Measurements from ENCODE around the gene SMG1. TPM values are rescaled to one million over a fixed set of nuclear protein-coding genes. Genes with fewer than 3 reads are reported as not detected.

Gene SMG1
- total and polyA plus RNA-seq, 10 of the 15 experiments (the other 5 are each of a cell fraction or from before 2014, with no cell fraction given): 3.9 to 66.7 (median 37.0) TPM

DNA sequence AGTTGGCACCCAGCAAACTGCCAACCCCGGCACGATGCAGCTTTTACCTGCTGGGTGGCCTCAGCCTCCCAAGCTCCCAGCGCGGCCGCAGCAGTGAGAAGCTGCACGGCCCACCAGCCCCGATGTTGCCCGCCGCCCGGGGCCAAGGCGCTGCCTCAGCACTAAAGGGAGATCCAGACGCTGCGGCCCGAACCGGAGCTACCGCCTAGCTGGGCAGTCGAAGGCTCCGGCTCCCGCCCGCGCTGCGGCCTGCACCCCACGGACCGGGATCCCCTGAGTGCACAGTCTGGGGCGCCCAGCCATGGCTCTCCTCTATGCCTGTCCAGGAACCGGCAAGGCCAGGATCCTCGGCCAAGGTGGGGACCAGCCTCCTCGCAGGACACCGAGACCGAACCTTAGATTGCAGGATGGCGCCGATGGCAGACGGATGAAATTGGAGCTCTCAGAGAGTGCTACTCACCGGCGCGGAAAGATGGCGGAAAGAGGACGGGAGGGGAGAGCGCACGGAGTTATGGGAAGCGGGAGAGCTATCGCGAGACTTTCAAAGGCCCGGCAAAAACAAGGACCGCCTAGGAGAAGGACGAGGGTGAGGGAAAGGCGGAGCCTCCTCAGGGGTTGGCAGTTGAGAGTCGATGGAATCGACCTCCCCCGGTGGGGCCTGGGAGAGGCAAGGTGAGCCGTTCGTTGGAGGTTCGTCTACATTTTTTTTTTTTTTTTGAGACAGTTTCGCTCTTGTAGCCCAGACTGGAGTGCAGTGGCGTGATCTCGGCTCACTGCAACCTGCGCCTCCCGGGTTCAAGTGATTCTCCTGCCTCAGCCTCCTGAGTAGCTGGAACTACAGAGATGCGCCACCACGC, 136.1 kb downstream of the SMG1 start, which contains the start of gene RPS15A:
TSS of gene RPS15A (minus strand) at position 485 of the 857 bp plus-strand sequence. CDS start 1,221 bp downstream, outside the sequence.
- SMC1A ChIA-PET (ENCODE audit: uncharacterized antibody, unreplicated experiment): interaction anchor here (0.9 to 1.6 kb wide), 4 partner anchors 9 to 280 kb away, joined by 3 to 20 read pairs (median 4); partner anchors contain the start of gene ARL6IP1
- Histone ChIP-seq H3K9ac (ENCODE audit: control insufficient read depth, insufficient read depth, low read length) (peak within 1 kb of the TSS; percentile 95), H3K36me3 (ENCODE audit: control insufficient read depth in 2 of 2, insufficient read depth in 2 of 2, low read length in 1 of 2) (peaks cover 7 to 44% of the 10 kb centered on the region in 2 experiments), H3K4me3 (peak within 1 kb of the TSS; percentile 93), H3K4me1 (ENCODE audit: control insufficient read depth, insufficient read depth, low read length) (peaks cover 10% of the 10 kb centered on the region), H3K27ac (ENCODE audit: control insufficient read depth, insufficient read depth) (peak within 1 kb of the TSS; percentile 91), H3K9me3 (replicated peaks; ENCODE audit: control insufficient read depth, insufficient read depth, low read length) (no peaks in the 10 kb centered on the region), H2AFZ (ENCODE audit: control insufficient read depth, low read depth, low read length) (peak within 1 kb of the TSS; percentile 9), H3K79me2 (ENCODE audit: control insufficient read depth, insufficient read depth, low read length) (peaks cover 51% of the 10 kb centered on the region), H3K27me3 (replicated peaks in 1 of 2; ENCODE audit: control insufficient read depth in 2 of 2, insufficient read depth in 2 of 2, low read length in 1 of 2) (no peaks in the 10 kb centered on the region), H3K4me2 (ENCODE audit: control insufficient read depth, insufficient read depth) (peak within 1 kb of the TSS; percentile 68), H4K20me1 (ENCODE audit: control insufficient read depth, insufficient read depth) (peaks cover 14% of the 10 kb centered on the region)
- WGBS (ENCODE audit: insufficient coverage, insufficient replicate concordance, low lambda C conversion rate, missing lambda C conversion rate): 2% methylated on average over 57 of the region's 60 CpGs
- ATAC-seq: peak; percentile 89
- peak; percentile 88 for DNase-seq (ENCODE audit: low read depth, low spot score)
- POLR2A ChIA-PET: interaction anchor here (0.7 to 8.3 kb wide), 3 partner anchors 12 to 924 kb away, joined by 4 to 128 read pairs (median 4); partner anchors contain the start of gene ARL6IP1
- BruUV-seq (replicated peaks): no TSS peak
- intact Hi-C loops (cut with micrococcal nuclease; ENCODE audit: unreplicated experiment) (loop anchor here (5.0 kb wide), 1 partner anchor 277 kb away; the partner anchor contains the start of gene COQ7), in situ Hi-C loops (cut with MboI) (loop anchor here (10.0 kb wide), 1 partner anchor 735 kb away; the partner anchor contains the start of genes CCP110 and GDE1)
- peak; percentile 96 for FAIRE-seq
- CTCF ChIA-PET: interaction anchor here (0.9 to 7.2 kb wide), 3 partner anchors 10 to 179 kb away, joined by 5 to 80 read pairs (median 6); partner anchors contain the start of gene ARL6IP1
- RAD21 ChIA-PET (ENCODE audit: unreplicated experiment): interaction anchor here (0.9 to 6.3 kb wide), 2 partner anchors 12 to 22 kb away, joined by 3 to 71 read pairs; partner anchors contain the start of gene ARL6IP1
- TF ChIP-seq NFIC (IDR thresholded peaks at IDR 0.05; ENCODE audit: low read depth, low read length) (no peak), YBX1 (IDR thresholded peaks at IDR 0.05) (no peak), NFYB (IDR thresholded peaks at IDR 0.05; ENCODE audit: insufficient read depth, low read depth, low read length) (no peak), LARP7 (IDR thresholded peaks at IDR 0.05) (peak; percentile 99), CREB1 (IDR thresholded peaks at IDR 0.05; ENCODE audit: low read depth) (peak; percentile 62), MYC (IDR thresholded peaks at IDR 0.05; ENCODE audit: insufficient read depth, insufficient read length, insufficient replicate concordance, low read length, severe bottlenecking) (peak; percentile 95), CUX1 (IDR thresholded peaks at IDR 0.05; ENCODE audit: insufficient replicate concordance, low read depth, low read length) (peak; percentile 68), RAD51 (IDR thresholded peaks at IDR 0.05) (peak; percentile 58; the same call in 1 of the 2 replicates), SMAD1 (IDR thresholded peaks at IDR 0.05; ENCODE audit: low read depth, partially characterized antibody) (peak; percentile 79), MAX (IDR thresholded peaks at IDR 0.05; ENCODE audit: low read depth, low read length) (peak; percentile 83), JUNB (IDR thresholded peaks at IDR 0.05) (no peak), GATAD2B (conservative IDR thresholded peaks at IDR 0.05; ENCODE audit: low read depth) (peak; percentile 83), ZNF622 (IDR thresholded peaks at IDR 0.05) (no peak), CBX5 (IDR thresholded peaks at IDR 0.05; ENCODE audit: low read depth) (0 out of 2 replicates have a peak, but pooled peaks have one; percentile 60), POLR2AphosphoS2 (IDR thresholded peaks at IDR 0.05; ENCODE audit: low read depth, low read length) (peak; percentile 95), CHD4 (IDR thresholded peaks at IDR 0.05) (no peak), SREBF1 (IDR thresholded peaks at IDR 0.05; ENCODE audit: low read length) (no peak), RBBP5 (conservative IDR thresholded peaks at IDR 0.05) (peak; percentile 97; the same call in 1 of the 2 replicates), ATF7 (IDR thresholded peaks at IDR 0.05; ENCODE audit: low read depth) (peak; percentile 40; the same call in 1 of the 2 replicates)

Data from GM12878 (cell line).